Left renal cortex interstitium (tissue), 4 donors: ENCODE results near the gene TEX51. TPM values are rescaled to one million over a fixed set of nuclear protein-coding genes. Genes with fewer than 3 reads are reported as not detected.

Source experiments
- DNase-seq, 4 donors: peaks; one replicate each; pipeline ENCODE4 v3.0.0-alpha.2; 2013; ENCODE audit warnings: low read depth in 4 of 4, low spot score in 2 of 4, missing footprints in 1 of 4
- polyA plus RNA-seq, 4 donors: library from polyadenylated mRNA; unstranded; fragments of 120-200 nt; gene quantifications; one replicate each; pipeline ENCODE4 v1.2.1, GENCODE V29; 2013; ENCODE audit not compliant: insufficient read length in 4 of 4

Gene TEX51
- polyA plus RNA-seq, 4 donors: 0.26 to 0.60 TPM; not detected in 2

DNA sequence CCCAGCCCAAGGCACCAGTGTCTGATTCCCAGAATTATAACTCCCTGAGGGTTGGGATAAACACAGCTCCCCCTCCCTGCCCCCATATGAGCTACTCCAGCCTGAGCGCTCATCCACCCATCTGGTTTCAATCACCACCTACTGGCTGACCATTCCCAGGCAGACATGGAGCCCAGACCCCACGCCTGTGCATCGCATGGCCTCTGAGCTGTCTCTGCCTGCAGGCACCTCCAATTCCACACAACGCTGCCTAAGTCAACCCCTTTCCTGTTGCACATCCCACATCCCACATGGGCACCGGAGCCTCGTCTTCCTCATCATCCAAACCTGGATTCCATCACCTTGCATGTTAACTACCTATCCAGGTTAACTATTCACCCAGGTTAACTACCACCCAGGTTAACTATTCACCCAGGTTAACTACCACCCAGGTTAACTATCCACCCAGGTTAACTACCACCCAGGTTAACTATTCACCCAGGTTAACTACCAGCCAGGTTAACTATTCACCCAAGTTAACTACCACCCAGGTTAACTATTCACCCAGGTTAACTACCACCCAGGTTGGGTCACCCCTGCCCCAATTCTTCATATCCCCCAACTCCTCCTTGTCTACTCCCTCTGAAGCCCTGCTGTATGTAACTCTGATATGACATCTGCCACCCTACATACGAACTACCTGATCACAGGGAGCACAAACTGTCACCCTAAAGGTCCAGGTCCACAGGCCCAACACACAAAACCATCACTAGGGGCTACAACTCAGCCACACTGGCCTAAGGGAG, 47.8 kb downstream of the TEX51 start:
- no peak for DNase-seq

DNA sequence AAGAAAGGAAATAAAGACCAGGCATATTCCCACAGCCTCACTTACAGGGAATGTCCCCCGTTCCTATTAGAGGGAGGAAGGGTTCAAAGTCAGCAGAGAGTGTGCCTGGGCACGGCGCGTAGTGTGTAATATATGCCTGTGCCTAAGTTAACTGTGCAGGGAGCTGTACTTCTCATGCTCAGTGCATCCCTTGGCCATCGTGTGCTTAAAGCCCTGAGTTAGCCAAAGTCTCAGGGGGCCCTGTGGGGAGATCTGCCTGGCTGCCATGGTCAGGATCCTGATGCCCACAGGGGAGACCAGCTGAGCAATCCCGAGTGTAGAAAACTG, 48.4 kb downstream of the TEX51 start:
- no peak for DNase-seq

DNA sequence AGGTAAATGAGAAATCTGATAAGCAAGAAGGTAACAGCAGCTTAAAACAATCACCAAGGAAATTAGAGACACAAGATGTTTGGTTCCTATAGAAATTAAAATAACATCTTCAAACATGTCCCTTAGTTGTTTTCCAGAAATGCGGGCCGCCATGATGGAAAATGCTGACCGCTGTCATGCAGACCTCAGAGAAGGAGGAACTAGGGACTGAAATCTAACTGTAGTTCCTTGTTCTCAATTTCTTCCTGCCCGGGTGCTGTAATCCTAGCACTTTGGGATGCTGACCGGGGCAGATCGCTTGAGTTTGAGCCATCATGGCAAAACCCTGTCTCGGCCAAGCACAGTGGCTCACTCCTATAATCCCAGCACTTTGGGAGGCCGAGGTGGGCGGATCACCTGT, 51.1 kb downstream of the TEX51 start:
- no peak for DNase-seq

DNA sequence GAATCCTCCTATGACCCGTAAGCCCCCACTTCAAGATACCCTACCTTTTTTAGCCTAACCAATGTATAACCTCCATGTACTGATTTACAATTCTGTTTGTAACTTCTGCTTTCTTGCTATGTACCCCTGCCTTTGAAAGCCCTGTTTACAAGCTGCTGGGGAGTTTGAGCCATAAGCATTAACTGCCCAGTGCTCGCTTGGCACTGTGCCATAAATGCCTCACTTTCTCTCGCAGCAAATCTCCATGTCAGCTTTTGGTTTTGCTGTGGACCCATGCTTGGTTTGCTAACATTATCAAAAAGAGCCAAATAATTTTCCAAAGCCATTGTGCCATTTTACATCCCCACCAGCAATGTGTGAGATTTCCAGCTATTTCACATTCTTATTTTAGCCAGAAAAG, 51.8 kb downstream of the TEX51 start:
- DNase-seq: no peak

Other genes starting within 250 kb of the TEX51 start
- gene GYPC, start 242.7 kb upstream of the TEX51 start, polyA plus RNA-seq: 10 to 100 TPM; 52.2 to 72.7 (median 66.4) TPM
- 100 to 1,000 TPM in 3 of 4 donors, 10 to 100 TPM in 1; 91.8 to 130 (median 124) TPM for gene BIN1, start 208.3 kb downstream of the TEX51 start, polyA plus RNA-seq